GM15510 (cell line): Measurements from ENCODE around the gene CNPY1.

Experiments
- POLR2A ChIP-seq: IDR thresholded peaks from 3 replicates; pipeline ENCODE4 v1.6.1; 2011; ENCODE audit warnings: borderline replicate concordance; ENCODE audit not compliant: insufficient read length; ENCODE audit errors: extremely low read depth

Gene CNPY1

GRCh38 chr7:155551785-155552611 lies 5.6 kb upstream of the CNPY1 start:
- no peak for TF ChIP-seq POLR2A

- TF ChIP-seq POLR2A = no peak
Measured at GRCh38 chr7:155550916-155551315, 4.6 kb upstream of the CNPY1 start.

GRCh38 chr7:155549226-155549625 lies 2.9 kb upstream of the CNPY1 start:
- TF ChIP-seq POLR2A = no peak

GRCh38 chr7:155547161-155547791 lies 917 bp upstream of the CNPY1 start:
- no peak for TF ChIP-seq POLR2A

- TF ChIP-seq POLR2A = no peak
Measured at GRCh38 chr7:155545348-155545747, 1.0 kb downstream of the CNPY1 start.

GRCh38 chr7:155544485-155544884 lies 1.9 kb downstream of the CNPY1 start:
- no peak for TF ChIP-seq POLR2A

GRCh38 chr7:155543926-155544325 lies 2.4 kb downstream of the CNPY1 start:
- TF ChIP-seq POLR2A = no peak

- no peak for TF ChIP-seq POLR2A
Measured at GRCh38 chr7:155543011-155543876, 3.1 kb downstream of the CNPY1 start.

GRCh38 chr7:155541986-155542675 lies 4.2 kb downstream of the CNPY1 start:
- TF ChIP-seq POLR2A = no peak

GRCh38 chr7:155540553-155540952 lies 5.8 kb downstream of the CNPY1 start:
- TF ChIP-seq POLR2A = no peak

GRCh38 chr7:155538293-155538692 lies 8.1 kb downstream of the CNPY1 start:
- TF ChIP-seq POLR2A = no peak

- TF ChIP-seq POLR2A = no peak
Measured at GRCh38 chr7:155536451-155536850, 9.9 kb downstream of the CNPY1 start.

- TF ChIP-seq POLR2A = no peak
Measured at GRCh38 chr7:155534691-155535090, 11.7 kb downstream of the CNPY1 start.

- TF ChIP-seq POLR2A = no peak
Measured at GRCh38 chr7:155533827-155534690, 12.3 kb downstream of the CNPY1 start.

GRCh38 chr7:155533120-155533826 lies 13.1 kb downstream of the CNPY1 start:
- TF ChIP-seq POLR2A = no peak
